Testis (tissue), 5 donors: ENCODE data around the gene VDR. TPM values are rescaled to one million over a fixed set of nuclear protein-coding genes. Genes with fewer than 3 reads are reported as not detected.

Experiments used
- DNase-seq: peaks from one replicate; pipeline ENCODE4 v3.0.0-alpha.2; 2019
- H3K27ac ChIP-seq, 2 donors: fragments of 200-600 bp; sonication (generic); one replicate each; pipeline ENCODE4 v1.5.1; 2019
- H3K27me3 ChIP-seq: fragments of 200-600 bp; sonication (generic); one replicate; pipeline ENCODE4 v1.5.1; 2019
- H3K36me3 ChIP-seq: fragments of 200-600 bp; sonication (generic); one replicate; pipeline ENCODE4 v1.5.1; 2017; ENCODE audit warnings: low read depth; ENCODE audit errors: missing control alignments
- H3K4me1 ChIP-seq: fragments of 200-600 bp; sonication (generic); one replicate; pipeline ENCODE4 v1.5.1; 2019
- H3K4me3 ChIP-seq, 2 donors: fragments of 200-600 bp; sonication (generic); one replicate each; pipeline ENCODE4 v1.5.1; 2017 to 2019
- H3K9me3 ChIP-seq: fragments of 200-600 bp; sonication (generic); one replicate; pipeline ENCODE4 v1.5.1; 2017
- POLR2A ChIP-seq: fragments of 450-650 bp; IDR thresholded peaks from one replicate; pipeline ENCODE4 v1.6.1; 2017; ENCODE audit warnings: antibody characterized with exemption, mild to moderate bottlenecking, moderate library complexity
- WGBS, 2 donors: methylation state at CpG; one replicate each; pipeline ENCODE4 v1.1.5; 2018; 5-methylcytosine and 5-hydroxymethylcytosine counted together
- intact Hi-C: fragments of 100-400 bp; cut with DNase I; formaldehyde crosslinking; loops from one replicate; pipeline ENCODE4 v1.15.1; 2023; ENCODE audit warnings: low total_unique reads
- long read RNA-seq, 2 donors: transcript quantifications; one replicate each; lab custom pipeline, GENCODE V29; 2026
- polyA plus RNA-seq: library from polyadenylated mRNA; stranded (reverse); fragments of 350-450 nt; fragmentation: Illumina TruSeq; extraction: RNeasy Lipid Tissue Mini Kit (QIAGEN cat#74804); gene quantifications from one replicate; pipeline ENCODE4 v1.2.3, GENCODE V29; 2014; ENCODE audit warnings: low read depth, low replicate concordance; ENCODE audit not compliant: insufficient read depth
- total RNA-seq, 2 donors: library from RNA; depleted of rRNA; stranded (reverse); fragments of >200 nt; gene quantifications; one replicate each; pipeline ENCODE4 v1.2.3, GENCODE V29; 2016
- TF ChIP-seq, protein P1 (sequence below), 3 experiments: fragments of 450-650 bp in 2 of 3; fragments of 200-600 bp in 1 of 3; sonication (generic) in 1 of 3; IDR thresholded peaks; one replicate each; pipeline ENCODE4 v1.5.1; 2016 to 2019; ENCODE audit warnings: antibody characterized with exemption in 3 of 3, mild to moderate bottlenecking in 2 of 3, moderate library complexity in 1 of 3

VDR gene
- total RNA-seq (1 to 10 TPM; 1.4 to 2.9 TPM), polyA plus RNA-seq (3.7 TPM)
- long read RNA-seq, donor 1 = 0 reads
- long read RNA-seq, donor 2 = 0 reads

DNA sequence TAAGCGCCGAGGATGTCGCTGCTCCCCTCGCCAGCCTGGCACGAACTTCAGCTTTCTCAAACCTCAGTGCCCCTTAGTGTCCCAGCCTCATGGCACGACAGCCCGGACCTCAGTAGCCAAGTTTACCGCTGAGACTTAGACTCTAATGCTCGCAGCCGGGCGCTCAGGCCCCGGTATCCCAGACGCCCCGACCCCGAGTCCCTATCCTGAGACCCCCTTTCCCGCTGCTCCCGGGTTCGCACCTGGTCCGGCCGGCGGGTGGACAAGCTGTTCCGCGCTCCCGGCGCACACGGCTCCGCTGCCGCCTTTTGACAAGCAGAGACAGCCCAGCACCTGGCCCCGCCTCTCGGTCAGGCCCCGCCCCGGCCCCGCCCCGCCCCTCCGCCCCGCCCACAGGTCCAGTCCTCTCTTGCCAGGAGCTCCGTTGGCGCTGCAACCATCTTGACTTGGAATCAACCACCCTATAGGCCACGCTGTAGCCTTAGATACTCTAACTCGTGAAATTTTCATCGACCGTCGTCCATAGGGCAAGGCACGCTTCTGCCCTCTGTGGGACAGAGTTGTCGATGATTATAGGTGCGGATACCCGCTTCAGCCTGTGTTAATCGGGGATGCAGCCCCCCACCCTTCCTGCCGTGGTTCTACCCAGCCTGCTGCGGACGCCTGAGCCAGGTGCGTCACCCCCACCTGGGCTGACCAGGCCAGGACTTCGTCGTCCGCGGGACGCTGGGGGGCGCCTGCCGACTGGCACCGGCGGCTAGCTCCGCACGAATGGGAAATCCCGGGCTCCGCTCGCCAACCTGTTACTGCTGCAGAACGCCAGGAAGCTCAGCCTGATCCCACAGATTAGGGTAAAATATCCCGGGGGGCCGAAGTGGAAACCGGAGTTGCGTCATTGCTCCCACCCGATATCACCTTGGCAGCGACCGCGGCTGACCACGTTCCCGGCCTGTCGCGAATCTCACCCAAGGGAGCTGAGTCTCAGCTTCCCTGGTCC, at the start of gene VDR:
Gene VDR, minus strand, starts transcription at position 282 of the 997 bp plus-strand sequence. CDS start 25,881 bp downstream, outside the sequence.
- Histone ChIP-seq H3K4me1 (peaks cover 3% of the 10 kb centered on the region), H3K9me3 (no peaks in the 10 kb centered on the region), H3K27me3 (no peaks in the 10 kb centered on the region), H3K27ac (no peak within 1 kb of the TSS), H3K36me3 (no peaks in the 10 kb centered on the region), H3K4me3 (peak within 1 kb of the TSS; percentile 49 to 73)
- 0 to 1% methylated on average over 31 to 65 of the region's 79 CpGs for WGBS, 2 donors
- TF ChIP-seq, protein P1, sequence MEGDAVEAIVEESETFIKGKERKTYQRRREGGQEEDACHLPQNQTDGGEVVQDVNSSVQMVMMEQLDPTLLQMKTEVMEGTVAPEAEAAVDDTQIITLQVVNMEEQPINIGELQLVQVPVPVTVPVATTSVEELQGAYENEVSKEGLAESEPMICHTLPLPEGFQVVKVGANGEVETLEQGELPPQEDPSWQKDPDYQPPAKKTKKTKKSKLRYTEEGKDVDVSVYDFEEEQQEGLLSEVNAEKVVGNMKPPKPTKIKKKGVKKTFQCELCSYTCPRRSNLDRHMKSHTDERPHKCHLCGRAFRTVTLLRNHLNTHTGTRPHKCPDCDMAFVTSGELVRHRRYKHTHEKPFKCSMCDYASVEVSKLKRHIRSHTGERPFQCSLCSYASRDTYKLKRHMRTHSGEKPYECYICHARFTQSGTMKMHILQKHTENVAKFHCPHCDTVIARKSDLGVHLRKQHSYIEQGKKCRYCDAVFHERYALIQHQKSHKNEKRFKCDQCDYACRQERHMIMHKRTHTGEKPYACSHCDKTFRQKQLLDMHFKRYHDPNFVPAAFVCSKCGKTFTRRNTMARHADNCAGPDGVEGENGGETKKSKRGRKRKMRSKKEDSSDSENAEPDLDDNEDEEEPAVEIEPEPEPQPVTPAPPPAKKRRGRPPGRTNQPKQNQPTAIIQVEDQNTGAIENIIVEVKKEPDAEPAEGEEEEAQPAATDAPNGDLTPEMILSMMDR (IDR thresholded peaks at IDR 0.05) = peak in 2 of 3 experiments; percentile 3 to 25
- TF ChIP-seq POLR2A = no peak
- intact Hi-C loops = no loop called here
- peak; percentile 85 for DNase-seq

DNA sequence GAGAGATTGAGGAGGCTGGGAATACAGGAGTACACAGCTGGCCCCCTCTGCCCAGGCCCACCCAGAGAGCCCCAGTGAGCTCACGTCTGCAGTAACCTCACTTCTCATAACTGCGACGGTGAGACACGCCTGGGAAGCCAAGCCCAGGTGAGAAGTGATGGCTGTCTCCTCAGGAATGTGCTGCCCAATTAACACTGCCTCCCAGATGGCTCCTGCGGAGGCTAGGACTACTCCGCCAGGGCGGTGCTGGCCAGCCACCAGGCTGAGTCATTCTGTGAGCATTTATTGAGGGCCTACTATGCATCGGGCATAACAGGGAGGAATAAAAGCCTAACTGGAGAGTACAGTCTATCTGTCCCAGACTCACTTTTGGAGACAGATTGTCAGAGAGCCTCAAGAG, 49.3 kb upstream of the VDR start:
- intact Hi-C loops = no loop called here
- Histone ChIP-seq H3K4me3 (no peak overlapping the region), H3K9me3 (no peaks in the 10 kb centered on the region), H3K27me3 (no peaks in the 10 kb centered on the region), H3K4me1 (no peaks in the 10 kb centered on the region), H3K27ac (no peak overlapping the region), H3K36me3 (no peaks in the 10 kb centered on the region)
- 95 to 96% methylated on average over 7 to 8 of the region's 8 CpGs for WGBS, 2 donors
- TF ChIP-seq, protein P1 (IDR thresholded peaks at IDR 0.05) = no peak
- no peak for TF ChIP-seq POLR2A
- no peak for DNase-seq

DNA sequence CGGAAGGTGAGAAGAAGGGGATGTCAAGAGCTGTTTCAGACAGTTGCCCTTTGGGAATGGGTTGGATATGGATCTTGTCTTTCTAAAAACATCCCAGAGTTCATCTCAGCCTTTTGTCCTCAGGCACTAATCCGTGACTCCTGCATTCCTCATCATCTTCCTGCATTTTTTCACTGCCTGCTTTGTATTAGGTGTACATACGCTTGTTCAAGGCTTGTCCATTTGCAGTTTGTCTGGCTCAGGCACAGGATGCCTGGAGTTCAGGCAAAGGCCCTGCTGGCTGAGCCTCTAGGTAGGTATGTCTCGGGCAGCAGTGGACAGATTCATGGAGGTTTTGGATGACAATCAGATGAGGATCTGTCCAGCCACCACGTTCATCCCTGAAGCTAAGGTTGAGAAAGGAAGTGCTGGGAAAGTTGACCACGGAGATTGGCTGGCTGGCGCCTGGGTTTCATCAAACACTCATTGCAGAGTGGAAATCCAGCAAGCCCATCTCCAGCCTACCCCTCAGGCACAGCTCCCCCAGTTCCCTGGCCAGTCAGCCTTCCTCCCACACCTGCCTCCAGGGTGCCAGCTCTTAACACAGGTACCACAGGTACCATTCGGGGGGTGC, 46.2 kb upstream of the VDR start:
- 83 to 85% methylated on average over 8 of the region's 8 CpGs for WGBS, 2 donors
- Histone ChIP-seq H3K36me3 (no peaks in the 10 kb centered on the region), H3K4me1 (peaks cover 7% of the 10 kb centered on the region), H3K9me3 (no peaks in the 10 kb centered on the region), H3K27me3 (no peaks in the 10 kb centered on the region), H3K27ac (no peak overlapping the region), H3K4me3 (no peak overlapping the region)
- TF ChIP-seq, protein P1 (IDR thresholded peaks at IDR 0.05) = no peak
- no peak for TF ChIP-seq POLR2A
- no peak for DNase-seq
- intact Hi-C loops = no loop called here

DNA sequence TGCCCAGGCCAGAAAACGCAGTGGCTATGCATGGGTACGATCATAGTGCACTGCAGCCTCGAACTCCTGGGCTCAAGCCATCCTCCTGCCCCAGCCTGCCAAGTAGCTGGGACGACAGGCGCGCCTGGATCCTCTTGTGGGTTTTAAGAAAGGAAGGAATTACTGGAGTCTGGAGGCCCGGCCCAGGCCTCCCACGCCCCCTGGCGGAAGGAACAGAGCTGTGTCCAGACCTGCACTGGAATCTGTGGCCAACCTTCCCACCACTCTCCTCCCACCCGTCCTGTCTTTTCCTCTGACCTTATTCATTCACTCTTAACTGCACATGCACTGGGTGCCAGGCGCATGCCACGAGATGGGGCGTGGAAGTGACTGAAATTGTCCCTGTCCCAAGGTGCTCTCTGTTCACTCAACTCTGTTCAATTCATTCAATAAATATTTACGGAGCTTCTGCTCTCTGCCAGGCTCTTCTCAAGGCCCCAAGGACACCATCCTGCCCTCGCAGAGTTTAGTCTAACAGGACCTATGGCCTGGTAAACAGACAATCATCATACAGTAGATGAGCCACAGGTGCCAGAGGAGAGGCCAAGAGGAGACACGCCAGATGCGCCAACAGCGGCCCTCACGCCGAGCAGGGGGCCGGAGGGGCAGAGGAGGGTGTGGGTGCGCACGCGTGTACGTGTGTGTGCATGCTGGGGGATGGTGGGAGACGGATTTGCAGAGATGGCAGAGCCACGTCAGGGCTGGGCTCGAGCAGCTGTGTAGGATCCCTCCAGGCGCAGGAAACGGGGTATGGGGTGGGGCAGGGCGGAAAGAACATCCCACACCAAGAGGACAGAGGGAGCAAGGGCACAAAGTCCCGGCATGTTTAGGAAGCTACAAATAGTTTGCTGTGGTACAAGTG, 44.9 kb upstream of the VDR start:
- intact Hi-C loops = no loop called here
- Histone ChIP-seq H3K27ac (no peak overlapping the region), H3K9me3 (no peaks in the 10 kb centered on the region), H3K4me1 (peaks cover 7% of the 10 kb centered on the region), H3K36me3 (no peaks in the 10 kb centered on the region), H3K4me3 (no peak overlapping the region), H3K27me3 (no peaks in the 10 kb centered on the region)
- peak; percentile 84 for DNase-seq
- WGBS, 2 donors = 53 to 59% methylated on average over 20 to 32 of the region's 32 CpGs
- no peak for TF ChIP-seq POLR2A
- TF ChIP-seq, protein P1 (IDR thresholded peaks at IDR 0.05) = peak; percentile 57 to 77 (median 74)
